MM.1S (cell line): Measurements from ENCODE around the gene ENTPD2.

ENCODE experiments used
- EZH2 ChIP-seq: fragments of 300-600 bp; sonication (generic); optimal IDR thresholded peaks from 2 replicates; pipeline ENCODE3; 2017; ENCODE audit warnings: low read depth, mild to moderate bottlenecking, antibody characterized with exemption, low read length, mixed read lengths
- EZH2phosphoT487 ChIP-seq: fragments of 300-600 bp; sonication (generic); IDR thresholded peaks from 2 replicates; pipeline ENCODE4 v1.6.1; 2018; ENCODE audit warnings: antibody characterized with exemption, low read length
- TF ChIP-seq, protein P1 (sequence below): fragments of 300-600 bp; sonication (generic); IDR thresholded peaks from 2 replicates; pipeline ENCODE4 v1.5.1; 2016; ENCODE audit warnings: antibody characterized with exemption, low read length, mixed read lengths

GRCh38 chr9:137011156-137011555, 42.7 kb downstream of the ENTPD2 start:
- TF ChIP-seq EZH2phosphoT487 (no peak), EZH2 (no peak)
- TF ChIP-seq, protein P1, sequence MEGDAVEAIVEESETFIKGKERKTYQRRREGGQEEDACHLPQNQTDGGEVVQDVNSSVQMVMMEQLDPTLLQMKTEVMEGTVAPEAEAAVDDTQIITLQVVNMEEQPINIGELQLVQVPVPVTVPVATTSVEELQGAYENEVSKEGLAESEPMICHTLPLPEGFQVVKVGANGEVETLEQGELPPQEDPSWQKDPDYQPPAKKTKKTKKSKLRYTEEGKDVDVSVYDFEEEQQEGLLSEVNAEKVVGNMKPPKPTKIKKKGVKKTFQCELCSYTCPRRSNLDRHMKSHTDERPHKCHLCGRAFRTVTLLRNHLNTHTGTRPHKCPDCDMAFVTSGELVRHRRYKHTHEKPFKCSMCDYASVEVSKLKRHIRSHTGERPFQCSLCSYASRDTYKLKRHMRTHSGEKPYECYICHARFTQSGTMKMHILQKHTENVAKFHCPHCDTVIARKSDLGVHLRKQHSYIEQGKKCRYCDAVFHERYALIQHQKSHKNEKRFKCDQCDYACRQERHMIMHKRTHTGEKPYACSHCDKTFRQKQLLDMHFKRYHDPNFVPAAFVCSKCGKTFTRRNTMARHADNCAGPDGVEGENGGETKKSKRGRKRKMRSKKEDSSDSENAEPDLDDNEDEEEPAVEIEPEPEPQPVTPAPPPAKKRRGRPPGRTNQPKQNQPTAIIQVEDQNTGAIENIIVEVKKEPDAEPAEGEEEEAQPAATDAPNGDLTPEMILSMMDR: no peak
